Measurements from ENCODE around the gene SMAP2. TPM values are rescaled to one million over a fixed set of nuclear protein-coding genes. Genes with fewer than 3 reads are reported as not detected.

SMAP2 gene
- total RNA-seq, 1 experiment from 2014 or later = 8.2 TPM

DNA sequence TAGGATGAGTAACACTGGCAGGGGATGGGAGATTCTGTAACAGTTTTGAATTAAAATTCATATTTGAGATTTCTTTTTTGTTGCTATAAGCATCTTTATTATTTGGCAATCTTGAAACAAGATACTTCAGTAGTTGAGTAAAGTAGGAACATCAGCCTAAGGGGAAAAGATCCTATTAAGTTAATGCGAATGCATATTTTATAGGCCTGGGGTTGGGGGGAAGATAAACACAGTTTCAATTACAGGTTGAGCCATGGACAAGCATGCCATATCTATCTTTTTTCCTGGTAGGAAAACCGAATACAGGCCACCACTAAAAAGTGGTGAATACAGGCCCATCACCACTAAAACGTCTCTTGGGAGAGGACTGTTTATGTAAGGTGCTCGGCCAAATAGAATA lies 32.3 kb downstream of the SMAP2 start:
- Histone ChIP-seq H3K79me2 (ENCODE audit: insufficient read depth, low read length) (no peaks in the 10 kb centered on the region), H4K5ac (ENCODE audit: insufficient read length, low read depth, low read length) (no peak overlapping the region), H3K56ac (ENCODE audit: insufficient read length, low read depth, low read length) (no peak overlapping the region), H2BK5ac (ENCODE audit: insufficient read length, low read length) (no peak overlapping the region), H2BK15ac (ENCODE audit: low read depth, low read length) (no peak overlapping the region), H4K8ac (replicated peaks; ENCODE audit: insufficient read length, low read depth, low read length) (no peak overlapping the region), H3K9ac (ENCODE audit: extremely low read depth, insufficient read length, low read length) (no peak overlapping the region), H3K23me2 (ENCODE audit: insufficient read length, low read depth, low read length, poor library complexity, severe bottlenecking) (no peaks in the 10 kb centered on the region), H2AK5ac (ENCODE audit: insufficient read length, low read length) (no peak overlapping the region), H3K14ac (ENCODE audit: insufficient read depth, low read length) (no peak overlapping the region), H3K27ac (ENCODE audit: insufficient read length, low read depth, low read length) (no peak overlapping the region), H3K4ac (ENCODE audit: low read depth, low read length) (no peak overlapping the region), H3K27me3 (ENCODE audit: insufficient read depth, low read length) (no peaks in the 10 kb centered on the region), H3K9me3 (ENCODE audit: control insufficient read depth, low read depth, low read length) (no peaks in the 10 kb centered on the region), H3K4me1 (ENCODE audit: insufficient read depth, low read length) (no peaks in the 10 kb centered on the region), H4K91ac (ENCODE audit: insufficient read length, low read depth, low read length) (no peak overlapping the region), H3K23ac (ENCODE audit: insufficient read length, low read depth, low read length) (no peak overlapping the region), H3K18ac (ENCODE audit: insufficient read length, low read depth, low read length) (no peak overlapping the region), H2BK20ac (ENCODE audit: low read depth, low read length, poor library complexity, severe bottlenecking) (no peak overlapping the region), H3K4me2 (ENCODE audit: insufficient read depth, insufficient read length, low read length) (no peak overlapping the region), H3K79me1 (ENCODE audit: insufficient read depth, low read depth, low read length, poor library complexity, severe bottlenecking) (no peaks in the 10 kb centered on the region), H2BK120ac (ENCODE audit: low read depth, low read length, poor library complexity, severe bottlenecking) (no peak overlapping the region), H2AFZ (ENCODE audit: low read length) (no peak overlapping the region), H2BK12ac (ENCODE audit: insufficient read length, low read depth, low read length) (no peak overlapping the region), H4K20me1 (ENCODE audit: control insufficient read depth, insufficient read depth, insufficient read length) (no peaks in the 10 kb centered on the region), H3T11ph (ENCODE audit: low read length) (no peak overlapping the region)
- no CpG with 5 or more reads among the region's 4 CpGs for WGBS (ENCODE audit: extremely low coverage, insufficient read length, low lambda C conversion rate)
- TF ChIP-seq CTCF (conservative IDR thresholded peaks at IDR 0.05) = no peak
- H3K9me3 Mint-ChIP-seq = no peaks in the 10 kb centered on the region
- no peaks in the 10 kb centered on the region for H3K27me3 Mint-ChIP-seq (ENCODE audit: low read depth)
- H3K4me3 Mint-ChIP-seq = no peak overlapping the region
- no peaks in the 10 kb centered on the region for H3K36me3 Mint-ChIP-seq (ENCODE audit: insufficient read depth in 1 of 3, low read depth in 3 of 3)
- DNase-seq = no peak
- H3K27ac Mint-ChIP-seq = no peak overlapping the region
- H3K4me1 Mint-ChIP-seq = peaks cover 17% of the 10 kb centered on the region in 2 experiments

Measured in H9 (cell line).